ENCODE results near the gene GLYATL3.

The GLYATL3 gene

DNA sequence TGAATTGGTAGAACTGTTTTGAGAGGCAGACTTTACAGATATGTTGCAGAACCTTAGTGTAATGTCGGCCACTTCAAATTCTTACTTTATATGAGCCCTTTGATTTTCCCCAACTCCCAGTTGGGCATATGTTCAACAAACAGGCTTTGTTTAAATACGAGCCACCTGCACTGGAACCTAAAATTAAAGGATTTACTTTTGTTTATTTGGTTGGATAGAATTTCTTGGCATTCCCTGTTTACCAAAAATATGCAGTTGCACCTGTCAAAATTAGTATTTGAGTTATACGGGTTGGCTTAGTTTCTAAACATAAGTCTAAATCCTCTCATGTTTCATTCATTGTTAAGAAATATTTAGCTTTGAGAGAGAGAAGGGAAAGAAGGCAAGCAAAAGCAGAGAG lies 2.4 kb upstream of the GLYATL3 start:
- peaks cover 8% of the 10 kb centered on the region for H3K27me3 Mint-ChIP-seq
- ATAC-seq = no peak

DNA sequence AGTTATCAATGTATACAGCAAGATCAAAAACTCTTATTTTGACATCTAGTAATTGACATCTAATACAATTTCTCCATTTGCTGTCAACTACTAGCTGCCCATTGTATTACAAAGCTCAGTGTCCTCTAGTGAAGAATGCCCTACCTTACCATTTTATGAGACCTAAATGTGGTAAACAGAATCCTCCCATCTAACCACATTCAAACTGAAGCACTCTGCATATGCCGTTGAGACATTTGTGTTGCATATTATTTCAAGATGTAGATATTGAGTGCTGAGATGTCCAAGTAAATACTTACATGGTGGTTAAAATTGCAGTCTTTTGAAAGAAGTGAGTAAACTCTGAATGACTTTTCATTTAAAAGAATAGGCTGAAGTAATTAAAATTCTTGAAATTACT lies 597 bp upstream of the GLYATL3 start:
- no peak for DNase-seq
- H3K9me3 Mint-ChIP-seq = no peaks in the 10 kb centered on the region
- H3K4me1 Mint-ChIP-seq = no peaks in the 10 kb centered on the region
- no peak for ATAC-seq
- H3K27ac Mint-ChIP-seq = no peak overlapping the region
- H3K4me3 Mint-ChIP-seq = no peak overlapping the region
- H3K27me3 Mint-ChIP-seq = peaks cover 8% of the 10 kb centered on the region

More for the DNA sequence above, 2.4 kb upstream of the GLYATL3 start:
- Mint-ChIP-seq H3K4me1 (no peaks in the 10 kb centered on the region), H3K9me3 (no peaks in the 10 kb centered on the region), H3K4me3 (no peak overlapping the region), H3K27ac (no peak overlapping the region)
- no peak for DNase-seq

DNA sequence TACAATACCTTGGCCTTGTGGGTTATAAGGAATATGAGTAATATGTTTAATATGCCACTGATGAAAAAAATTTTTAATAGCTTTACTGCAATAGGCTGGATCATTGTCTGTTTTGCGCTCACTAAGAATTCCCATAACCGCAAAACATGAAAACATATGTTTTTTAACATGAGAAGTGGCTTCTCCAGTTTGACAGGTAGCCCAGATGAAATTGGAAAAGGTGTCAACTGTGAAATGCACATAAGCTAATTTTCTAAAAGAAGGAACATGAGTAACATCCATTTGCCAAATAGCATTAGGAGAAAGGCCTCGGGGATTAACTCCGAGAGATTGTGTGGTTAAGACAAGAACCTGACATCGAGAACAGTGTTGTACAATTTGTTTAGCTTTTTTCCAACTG lies 4.9 kb downstream of the GLYATL3 start:
- no peaks in the 10 kb centered on the region for H3K9me3 Mint-ChIP-seq
- ATAC-seq = no peak

GRCh38 chr6:49506569-49507111 lies 6.9 kb downstream of the GLYATL3 start:
- no peak for ATAC-seq
- Mint-ChIP-seq H3K4me3 (no peak overlapping the region), H3K27me3 (peaks cover 16% of the 10 kb centered on the region), H3K9me3 (no peaks in the 10 kb centered on the region), H3K4me1 (no peaks in the 10 kb centered on the region), H3K27ac (peak overlapping the region in 1 of 2 donors; percentile 43)
- no peak for DNase-seq

More for the DNA sequence above, 4.9 kb downstream of the GLYATL3 start:
- H3K4me3 Mint-ChIP-seq = no peak overlapping the region
- H3K27ac Mint-ChIP-seq = no peak overlapping the region
- no peak for DNase-seq
- peaks cover 24% of the 10 kb centered on the region for H3K27me3 Mint-ChIP-seq
- no peaks in the 10 kb centered on the region for H3K4me1 Mint-ChIP-seq

GRCh38 chr6:49509342-49509741 lies 9.6 kb downstream of the GLYATL3 start:
- Mint-ChIP-seq H3K9me3 (no peaks in the 10 kb centered on the region), H3K4me3 (no peak overlapping the region), H3K27me3 (peaks cover 32% of the 10 kb centered on the region), H3K4me1 (no peaks in the 10 kb centered on the region), H3K27ac (no peak overlapping the region)
- DNase-seq = no peak
- no peak for ATAC-seq

GRCh38 chr6:49513153-49513989 lies 13.6 kb downstream of the GLYATL3 start:
- peaks cover 18% of the 10 kb centered on the region for H3K27me3 Mint-ChIP-seq
- H3K27ac Mint-ChIP-seq = no peak overlapping the region
- no peak for DNase-seq
- no peaks in the 10 kb centered on the region for H3K4me1 Mint-ChIP-seq
- no peaks in the 10 kb centered on the region for H3K9me3 Mint-ChIP-seq
- no peak for ATAC-seq
- H3K4me3 Mint-ChIP-seq = no peak overlapping the region

DNA sequence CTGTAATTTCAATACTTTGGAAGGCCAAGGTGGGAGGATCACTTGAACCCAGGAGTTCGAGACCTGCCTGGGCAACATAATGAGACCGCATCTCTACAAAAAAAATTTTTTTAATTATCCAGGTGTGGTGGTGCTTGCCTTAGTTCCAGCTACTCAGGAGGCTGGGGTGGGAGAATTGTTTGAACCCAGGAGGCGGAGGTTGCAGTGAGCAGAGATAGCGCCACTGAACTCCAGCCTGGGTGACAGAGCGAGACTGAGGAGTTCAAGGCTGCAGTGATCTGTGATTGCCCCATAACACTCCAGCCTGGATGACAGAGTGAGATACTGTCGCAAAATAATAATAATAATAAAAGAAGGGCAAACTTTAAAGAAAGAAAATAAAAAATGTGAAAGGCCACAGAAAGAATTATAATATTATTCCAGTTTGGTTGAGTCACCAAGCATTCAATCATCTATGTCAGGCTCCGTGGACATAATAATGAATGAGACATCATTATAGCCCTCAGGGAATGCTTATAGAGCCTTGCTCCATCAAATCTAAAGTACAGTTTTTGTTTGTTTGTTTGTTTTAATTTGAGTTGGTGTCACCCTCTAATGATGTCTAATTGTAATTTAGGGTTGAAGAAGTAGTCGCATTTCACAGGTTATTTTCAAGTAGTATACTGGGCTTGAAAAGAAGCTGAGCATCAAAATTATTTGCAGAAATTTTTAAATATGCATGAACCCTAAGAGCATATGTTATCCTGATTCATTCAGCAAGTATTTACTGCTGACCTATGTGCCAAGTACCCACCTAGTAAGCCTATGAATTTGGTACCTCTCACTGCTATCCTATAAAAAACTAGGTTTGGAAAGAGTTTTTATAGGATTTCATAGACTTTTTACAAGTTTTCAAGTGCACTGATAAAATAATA lies 15.1 kb downstream of the GLYATL3 start:
- peaks cover 21% of the 10 kb centered on the region for H3K27me3 Mint-ChIP-seq
- no peak for DNase-seq
- no peak overlapping the region for H3K4me3 Mint-ChIP-seq
- no peak overlapping the region for H3K27ac Mint-ChIP-seq
- ATAC-seq = no peak
- H3K9me3 Mint-ChIP-seq = no peaks in the 10 kb centered on the region
- no peaks in the 10 kb centered on the region for H3K4me1 Mint-ChIP-seq

DNA sequence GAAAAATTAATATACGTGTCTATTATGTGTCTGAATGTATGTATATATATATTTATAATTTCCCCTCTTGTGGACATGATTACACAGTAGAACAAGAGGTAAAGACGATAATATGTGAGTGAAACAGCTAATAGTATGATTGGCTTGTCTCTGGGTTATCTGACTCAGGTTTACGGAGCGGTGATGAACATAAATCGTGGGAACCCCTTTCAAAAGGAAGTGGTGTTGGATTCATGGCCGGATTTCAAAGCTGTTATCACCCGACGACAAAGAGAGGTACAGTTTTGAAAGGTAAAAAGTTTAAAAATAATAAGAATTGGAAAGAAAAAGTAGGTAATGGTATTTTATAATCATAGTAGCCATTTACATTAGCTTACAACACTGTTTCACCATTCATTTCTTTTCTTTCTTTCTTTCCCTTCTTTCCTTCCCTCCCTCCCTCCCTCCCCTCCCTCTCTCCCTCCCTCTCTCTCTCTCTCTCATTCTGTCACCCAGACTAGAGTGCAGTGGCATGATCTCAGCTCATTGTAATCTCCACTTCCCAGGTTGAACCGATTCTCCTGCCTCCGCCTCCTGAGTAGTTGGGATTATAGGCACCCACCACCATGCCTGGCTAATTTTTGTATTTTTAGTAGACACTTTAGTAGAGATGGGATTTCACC lies 15.9 kb downstream of the GLYATL3 start:
- no peak for DNase-seq
- Mint-ChIP-seq H3K4me3 (no peak overlapping the region), H3K4me1 (no peaks in the 10 kb centered on the region), H3K9me3 (no peaks in the 10 kb centered on the region), H3K27ac (peak overlapping the region in 1 of 2 donors; percentile 3), H3K27me3 (peaks cover 29% of the 10 kb centered on the region)
- no peak for ATAC-seq

GRCh38 chr6:49516147-49516505 lies 16.4 kb downstream of the GLYATL3 start:
- ATAC-seq (no peak), DNase-seq (no peak)
- H3K27ac Mint-ChIP-seq = no peak overlapping the region
- H3K4me1 Mint-ChIP-seq = no peaks in the 10 kb centered on the region
- H3K4me3 Mint-ChIP-seq = no peak overlapping the region
- H3K9me3 Mint-ChIP-seq = no peaks in the 10 kb centered on the region
- H3K27me3 Mint-ChIP-seq = peaks cover 31% of the 10 kb centered on the region

GRCh38 chr6:49517919-49518318 lies 18.2 kb downstream of the GLYATL3 start:
- DNase-seq (no peak), ATAC-seq (no peak)
- Mint-ChIP-seq H3K4me1 (no peaks in the 10 kb centered on the region), H3K4me3 (no peak overlapping the region), H3K27me3 (peaks cover 29% of the 10 kb centered on the region), H3K9me3 (no peaks in the 10 kb centered on the region), H3K27ac (no peak overlapping the region)

DNA sequence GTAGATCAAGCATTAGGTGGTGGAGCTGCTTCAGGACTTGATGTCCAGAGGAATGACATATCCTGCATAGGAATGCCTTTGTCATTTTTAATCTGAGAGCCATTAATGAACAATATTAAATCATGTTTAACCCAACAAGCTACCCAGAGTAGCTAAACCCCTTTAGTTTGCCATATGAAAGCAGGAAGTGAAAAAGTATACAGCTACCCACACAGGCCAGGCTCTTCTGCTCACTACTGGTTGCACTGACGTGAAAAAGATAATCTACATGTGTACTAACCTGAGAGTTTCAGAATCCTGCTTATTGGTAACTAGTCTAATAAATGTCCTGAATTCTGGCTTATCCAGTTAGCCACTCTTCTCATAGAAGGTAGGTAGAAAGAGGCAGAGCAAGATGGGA lies 19.9 kb downstream of the GLYATL3 start:
- no peak overlapping the region for H3K27ac Mint-ChIP-seq
- no peaks in the 10 kb centered on the region for H3K9me3 Mint-ChIP-seq
- no peak overlapping the region for H3K4me3 Mint-ChIP-seq
- peaks cover 13% of the 10 kb centered on the region for H3K27me3 Mint-ChIP-seq
- H3K4me1 Mint-ChIP-seq = no peaks in the 10 kb centered on the region
- no peak for ATAC-seq
- no peak for DNase-seq

- no peak overlapping the region for H3K27ac Mint-ChIP-seq
- H3K4me3 Mint-ChIP-seq = no peak overlapping the region
- peaks cover 13% of the 10 kb centered on the region for H3K27me3 Mint-ChIP-seq
- no peaks in the 10 kb centered on the region for H3K9me3 Mint-ChIP-seq
- DNase-seq (no peak), ATAC-seq (no peak)
- no peaks in the 10 kb centered on the region for H3K4me1 Mint-ChIP-seq
Observed at GRCh38 chr6:49522710-49523593, 23.2 kb downstream of the GLYATL3 start.

DNA sequence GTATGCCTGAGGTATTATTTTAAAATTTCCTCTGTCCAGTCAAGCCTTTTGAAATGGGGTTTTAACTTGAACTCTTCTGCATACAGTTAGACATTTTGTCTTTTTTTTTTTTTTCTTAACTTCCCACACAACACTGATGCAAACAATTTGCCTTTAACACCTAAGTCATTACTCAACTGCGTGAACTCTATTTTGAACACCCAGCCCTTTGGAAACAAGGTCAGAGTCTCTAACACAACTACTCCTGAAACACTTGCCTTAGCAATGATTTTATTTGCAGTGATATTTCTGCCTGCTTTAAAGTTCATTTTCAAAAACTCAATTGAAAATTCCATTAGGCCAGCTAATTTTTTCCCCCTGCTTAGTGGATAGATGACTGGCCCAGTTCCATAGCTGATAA lies 24.2 kb downstream of the GLYATL3 start:
- ATAC-seq (no peak), DNase-seq (no peak)
- H3K27me3 Mint-ChIP-seq = peaks cover 13% of the 10 kb centered on the region
- H3K4me3 Mint-ChIP-seq = no peak overlapping the region
- H3K4me1 Mint-ChIP-seq = no peaks in the 10 kb centered on the region
- no peaks in the 10 kb centered on the region for H3K9me3 Mint-ChIP-seq
- H3K27ac Mint-ChIP-seq = no peak overlapping the region

- H3K4me1 Mint-ChIP-seq = no peaks in the 10 kb centered on the region
- DNase-seq (no peak), ATAC-seq (no peak)
- H3K4me3 Mint-ChIP-seq = no peak overlapping the region
- no peaks in the 10 kb centered on the region for H3K9me3 Mint-ChIP-seq
- H3K27me3 Mint-ChIP-seq = peaks cover 18% of the 10 kb centered on the region
- H3K27ac Mint-ChIP-seq = no peak overlapping the region
Observed at GRCh38 chr6:49524541-49524940, 24.8 kb downstream of the GLYATL3 start.

GRCh38 chr6:49526598-49526997 lies 26.9 kb downstream of the GLYATL3 start:
- Mint-ChIP-seq H3K4me1 (no peaks in the 10 kb centered on the region), H3K27me3 (peaks cover 10% of the 10 kb centered on the region), H3K9me3 (no peaks in the 10 kb centered on the region), H3K4me3 (no peak overlapping the region), H3K27ac (no peak overlapping the region)
- ATAC-seq = no peak
- no peak for DNase-seq

All from stimulated activated naive CD8-positive, alpha-beta T cell treated with anti-CD3 and anti-CD28 coated beads, Interleukin-15, amount 100 ng/mL, for 72 hours (primary cell).